GM21390 (cell line): Measurements from ENCODE around the gene TMEM150B.

Experiments
- ATAC-seq: cut with Tn5 transposase; IDR thresholded peaks from one replicate; pipeline ENCODE4 v1.9.1; 2021; ENCODE audit not compliant: unreplicated experiment

Gene TMEM150B

GRCh38 chr19:55325172-55325571, at the start of gene TMEM150B:
Gene TMEM150B, minus strand, starts transcription at chr19:55325341. Its CDS starts 4,305 bp downstream, at chr19:55321036.
- no peak for ATAC-seq

- no peak for ATAC-seq
Observed at GRCh38 chr19:55373993-55374757, 49.0 kb upstream of the TMEM150B start.

- no peak for ATAC-seq
Observed at GRCh38 chr19:55373306-55373992, 48.3 kb upstream of the TMEM150B start.

GRCh38 chr19:55372316-55373081, 47.4 kb upstream of the TMEM150B start:
- ATAC-seq = no peak

- no peak for ATAC-seq
Observed at GRCh38 chr19:55370305-55370988, 45.3 kb upstream of the TMEM150B start, which contains the start of gene IL11. Gene IL11, minus strand, starts transcription at chr19:55370463. Its CDS starts 153 bp downstream, at chr19:55370310.

GRCh38 chr19:55369653-55370304, 44.6 kb upstream of the TMEM150B start:
- ATAC-seq = no peak

- ATAC-seq = no peak
Observed at GRCh38 chr19:55368701-55369563, 43.8 kb upstream of the TMEM150B start.

GRCh38 chr19:55368106-55368505, 43.0 kb upstream of the TMEM150B start:
- ATAC-seq = no peak

- no peak for ATAC-seq
Observed at GRCh38 chr19:55366790-55367189, 41.6 kb upstream of the TMEM150B start.

- no peak for ATAC-seq
Observed at GRCh38 chr19:55365964-55366363, 40.8 kb upstream of the TMEM150B start.

GRCh38 chr19:55365245-55365644, 40.1 kb upstream of the TMEM150B start:
- no peak for ATAC-seq

- no peak for ATAC-seq
Observed at GRCh38 chr19:55362990-55363716, 38.0 kb upstream of the TMEM150B start, which contains the start of gene GARIN5B. Gene GARIN5B, minus strand, starts transcription at chr19:55363260. Its CDS starts 194 bp downstream, at chr19:55363066.

GRCh38 chr19:55362174-55362989, 37.2 kb upstream of the TMEM150B start:
- no peak for ATAC-seq

GRCh38 chr19:55360902-55361301, 35.8 kb upstream of the TMEM150B start:
- ATAC-seq = no peak

GRCh38 chr19:55358943-55359908, 34.1 kb upstream of the TMEM150B start:
- no peak for ATAC-seq

- no peak for ATAC-seq
Observed at GRCh38 chr19:55358493-55358892, 33.4 kb upstream of the TMEM150B start.
